ENCODE data around the gene BAD. TPM values are rescaled to one million over a fixed set of nuclear protein-coding genes. Genes with fewer than 3 reads are reported as not detected.

Gene BAD
- total RNA-seq, 1 donor from 2014 or later = 36.0 TPM

DNA sequence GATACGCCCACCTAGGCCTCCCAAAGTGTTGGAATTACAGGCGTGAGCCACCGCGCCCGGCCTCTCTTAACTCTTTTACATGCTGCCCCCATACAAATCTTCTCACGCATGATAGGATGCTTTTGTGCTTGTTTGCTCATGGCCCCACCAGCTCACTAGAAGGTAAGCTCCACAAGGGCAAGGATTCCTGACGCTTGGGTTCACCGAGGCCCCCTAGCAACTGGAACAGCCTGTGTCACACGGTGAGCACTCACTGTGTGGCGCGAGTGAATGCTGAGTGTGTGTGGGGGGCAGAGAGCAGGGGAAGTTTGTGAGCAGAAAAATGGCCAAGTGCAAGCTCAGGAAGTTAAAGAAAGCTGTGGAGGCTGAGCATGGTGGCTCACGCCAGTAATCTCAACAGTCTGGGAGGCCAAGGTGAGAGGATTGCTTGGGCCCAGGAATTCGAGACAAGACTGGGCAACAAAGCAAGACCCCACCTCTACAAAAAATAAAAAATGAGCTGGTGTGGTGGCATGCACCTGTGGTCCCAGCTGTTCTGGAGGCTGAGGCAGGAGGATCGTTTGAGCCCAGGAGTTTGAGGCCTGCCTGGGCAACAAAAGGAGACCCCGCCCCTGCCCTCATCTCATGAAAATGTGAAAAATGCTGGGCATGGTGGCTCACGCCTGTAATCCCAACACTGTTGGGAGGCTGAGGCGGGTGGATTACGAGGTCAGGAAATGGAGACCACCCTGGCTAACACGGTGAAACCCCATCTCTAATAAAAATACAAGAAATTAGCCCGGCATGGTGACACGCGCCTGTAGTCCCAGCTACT, 2.3 kb downstream of the BAD start:
- ATAC-seq = no peak
- DNase-seq (ENCODE audit: low spot score) = no peak

DNA sequence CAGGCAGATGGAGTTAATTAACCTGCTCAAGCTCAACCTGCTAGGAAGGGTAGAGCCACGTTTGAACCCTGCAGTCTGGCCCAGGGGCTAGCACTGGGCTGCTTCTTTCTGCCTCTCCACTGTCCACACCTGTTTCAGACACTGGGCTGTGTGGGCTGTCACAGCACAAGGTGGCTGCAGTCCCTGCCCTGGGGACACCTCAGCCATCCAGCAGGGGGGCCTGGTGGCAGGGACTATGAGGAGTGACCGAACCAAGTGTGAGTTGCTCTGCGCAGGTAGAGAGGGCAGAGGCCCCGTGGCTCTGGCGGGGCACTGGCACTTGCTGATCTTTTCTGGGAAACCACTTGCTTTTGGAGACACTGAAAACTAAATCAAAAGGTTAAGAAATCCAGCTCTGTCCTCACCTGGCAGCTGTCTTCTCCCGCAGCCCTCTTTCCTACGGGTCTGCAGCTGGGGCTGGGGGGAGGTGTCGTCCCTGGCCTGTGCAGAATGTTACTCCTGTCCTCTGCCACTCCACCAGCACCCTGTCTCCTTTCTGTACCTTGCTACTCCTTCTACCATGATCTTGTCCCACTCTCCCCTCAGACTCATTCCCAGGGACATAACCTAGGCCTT, 5.8 kb downstream of the BAD start:
- ATAC-seq (no peak), DNase-seq (ENCODE audit: low spot score) (no peak)

DNA sequence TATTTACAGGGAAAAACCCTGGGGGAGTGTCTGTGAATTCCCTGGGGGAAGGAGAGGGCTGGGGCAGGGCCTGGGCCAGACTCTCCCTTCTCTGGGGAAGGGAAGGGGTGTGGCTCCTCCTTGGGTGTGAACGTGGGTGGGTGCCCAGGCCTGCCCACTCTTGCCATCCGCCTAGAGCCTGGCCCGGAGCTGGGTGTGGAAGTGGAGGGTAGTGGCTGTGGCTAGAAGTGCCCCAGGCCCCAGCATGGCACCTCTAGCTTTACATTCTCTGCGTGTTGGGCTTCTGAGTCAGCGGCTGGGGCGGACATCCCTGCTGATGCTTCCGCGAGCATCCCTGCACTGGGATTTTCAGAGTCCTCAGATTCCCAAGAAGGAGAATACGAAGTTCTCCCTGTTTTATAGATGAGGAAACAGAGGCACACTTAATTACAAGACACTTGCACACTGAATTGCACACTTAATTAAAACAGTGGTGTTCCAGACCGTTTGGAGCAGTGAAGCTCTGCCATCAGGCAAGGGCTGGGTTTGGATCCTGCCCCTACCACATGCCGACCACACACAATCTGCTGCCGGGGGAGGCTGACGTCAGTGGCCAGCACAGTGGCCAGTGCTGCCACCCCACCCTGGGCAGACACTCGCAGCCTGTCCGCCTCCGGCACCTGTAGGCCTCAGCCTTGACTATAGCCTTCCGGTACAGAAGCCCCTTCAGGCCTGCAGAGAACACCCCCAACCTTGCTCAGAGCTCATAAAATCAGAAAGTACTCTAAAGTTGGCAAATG, 7.6 kb downstream of the BAD start:
- DNase-seq (ENCODE audit: low spot score) (no peak), ATAC-seq (no peak)

DNA sequence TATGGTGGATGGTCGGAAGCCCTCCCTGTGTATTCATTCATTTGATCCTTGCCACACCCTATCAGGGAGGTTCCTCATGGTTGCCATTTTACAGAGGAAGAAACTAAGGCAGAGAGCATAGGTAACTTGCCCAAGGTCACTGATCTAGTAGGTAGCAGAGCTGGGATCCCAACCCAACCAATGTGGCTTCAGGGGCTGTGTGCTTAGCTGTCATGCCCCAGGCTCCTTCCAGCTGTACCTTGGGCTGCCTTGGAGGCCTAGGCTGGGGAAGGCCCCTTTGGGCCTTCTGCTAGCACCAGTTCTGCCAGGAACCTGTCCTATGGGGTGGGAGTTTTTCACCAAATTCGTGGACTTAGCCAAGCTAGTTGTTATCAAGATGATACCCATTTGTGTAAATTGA, 8.6 kb downstream of the BAD start:
- DNase-seq (ENCODE audit: low spot score) = no peak
- ATAC-seq = no peak

DNA sequence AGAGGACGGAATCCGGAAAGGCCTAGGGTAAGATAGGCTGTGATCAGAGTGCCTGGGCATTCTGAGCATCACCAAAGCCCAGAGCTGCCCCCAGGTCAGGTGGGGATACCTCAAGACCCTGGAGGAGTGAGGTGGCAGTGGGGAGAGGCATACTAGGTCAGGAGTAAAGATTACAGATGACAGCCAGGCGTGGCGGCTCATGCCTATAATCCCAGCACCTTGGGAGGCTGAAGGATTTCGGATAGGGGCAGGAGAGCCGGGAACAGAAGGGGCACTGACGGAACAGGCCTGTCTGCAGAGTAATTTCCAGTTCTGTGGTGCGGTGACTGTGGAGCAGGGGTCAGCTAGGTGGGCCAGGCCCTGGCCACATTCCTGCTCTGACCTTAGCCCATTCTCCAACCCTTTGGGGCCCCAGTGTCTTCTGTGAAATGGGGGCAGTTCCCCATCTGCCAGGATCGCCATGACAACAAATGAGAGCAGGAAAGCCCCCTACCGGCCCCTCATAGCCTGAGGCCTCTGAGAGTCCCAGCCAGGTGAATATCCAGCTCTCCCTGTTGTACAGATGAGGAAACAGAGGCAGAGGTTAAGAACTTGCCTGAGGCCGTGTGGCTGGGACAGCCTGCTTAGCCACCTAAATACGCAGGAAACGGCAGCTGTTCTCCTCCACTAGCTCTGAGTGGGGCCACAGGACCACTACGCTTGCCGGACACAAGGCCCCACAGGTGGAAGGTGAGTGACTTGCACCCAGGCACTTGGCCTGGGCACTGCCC, 9.2 kb downstream of the BAD start:
- no peak for ATAC-seq
- no peak for DNase-seq (ENCODE audit: low spot score)

DNA sequence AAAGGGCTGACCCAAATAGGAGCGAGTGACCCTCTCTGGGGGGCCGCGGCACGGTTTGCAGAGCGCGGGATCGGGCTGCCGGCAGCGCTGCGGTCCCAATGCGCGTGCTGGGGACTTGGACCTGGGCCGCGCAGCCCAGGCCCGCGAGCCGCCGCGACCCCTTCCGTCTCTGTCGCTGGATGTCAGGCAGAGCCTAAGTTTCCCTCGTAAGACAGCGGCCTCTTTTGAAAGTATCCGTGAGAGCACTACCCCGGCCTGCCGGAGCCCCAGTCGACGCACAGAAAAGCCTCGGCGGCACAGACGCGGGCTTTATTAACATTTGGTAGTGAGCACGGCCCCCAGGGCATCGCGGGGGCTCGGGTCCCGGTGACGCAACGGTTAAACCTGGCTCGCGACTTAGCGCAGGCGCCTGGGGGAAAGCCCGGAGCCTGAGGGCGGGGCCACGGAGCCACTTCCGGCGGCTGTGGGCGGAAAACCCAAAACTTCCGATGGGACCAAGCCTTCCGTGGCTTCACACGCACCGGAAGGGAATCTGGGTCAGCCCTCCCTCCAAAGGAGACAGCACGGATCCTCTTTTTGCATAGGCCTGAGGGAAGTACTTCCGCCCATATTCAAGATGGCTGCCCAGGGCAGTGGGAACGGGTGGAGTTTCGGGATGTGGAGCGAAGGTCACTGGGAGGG, 14.8 kb downstream of the BAD start:
- DNase-seq (ENCODE audit: low spot score) = peak; percentile 99
- ATAC-seq = peak; percentile 77

DNA sequence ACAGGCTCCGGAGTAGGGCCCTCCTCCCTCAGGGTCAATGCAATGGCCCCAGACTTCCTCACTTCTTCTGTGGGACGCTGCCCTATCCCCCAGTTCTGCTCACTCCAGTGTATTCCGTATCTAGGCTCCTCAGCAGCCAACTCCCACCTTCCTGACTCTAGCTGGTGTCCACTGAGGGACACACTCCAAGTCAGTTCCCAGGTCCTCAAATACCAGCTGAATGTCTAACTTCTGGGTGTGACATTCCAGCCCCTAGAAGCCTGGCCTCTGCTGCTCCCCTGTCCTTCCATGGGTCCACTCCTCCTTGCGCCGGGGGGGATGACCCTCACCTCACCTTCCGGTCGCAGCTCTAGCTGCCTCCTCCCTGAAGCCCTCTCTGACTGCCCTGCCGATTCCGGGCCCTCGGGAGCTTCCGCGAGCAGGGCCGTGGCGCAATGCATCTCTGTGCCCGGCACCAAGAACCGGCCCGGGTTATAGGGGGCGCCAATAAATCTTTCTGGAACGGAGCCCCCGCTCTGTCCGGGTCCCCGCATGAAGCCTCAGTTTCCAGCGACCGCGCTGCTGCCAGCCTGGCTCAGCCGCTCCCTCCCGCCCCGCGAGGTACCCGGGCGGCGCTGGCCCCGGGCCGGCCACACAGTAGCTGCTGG, 15.4 kb downstream of the BAD start:
- ATAC-seq = peak; percentile 21
- DNase-seq (ENCODE audit: low spot score) = peak; percentile 73

DNA sequence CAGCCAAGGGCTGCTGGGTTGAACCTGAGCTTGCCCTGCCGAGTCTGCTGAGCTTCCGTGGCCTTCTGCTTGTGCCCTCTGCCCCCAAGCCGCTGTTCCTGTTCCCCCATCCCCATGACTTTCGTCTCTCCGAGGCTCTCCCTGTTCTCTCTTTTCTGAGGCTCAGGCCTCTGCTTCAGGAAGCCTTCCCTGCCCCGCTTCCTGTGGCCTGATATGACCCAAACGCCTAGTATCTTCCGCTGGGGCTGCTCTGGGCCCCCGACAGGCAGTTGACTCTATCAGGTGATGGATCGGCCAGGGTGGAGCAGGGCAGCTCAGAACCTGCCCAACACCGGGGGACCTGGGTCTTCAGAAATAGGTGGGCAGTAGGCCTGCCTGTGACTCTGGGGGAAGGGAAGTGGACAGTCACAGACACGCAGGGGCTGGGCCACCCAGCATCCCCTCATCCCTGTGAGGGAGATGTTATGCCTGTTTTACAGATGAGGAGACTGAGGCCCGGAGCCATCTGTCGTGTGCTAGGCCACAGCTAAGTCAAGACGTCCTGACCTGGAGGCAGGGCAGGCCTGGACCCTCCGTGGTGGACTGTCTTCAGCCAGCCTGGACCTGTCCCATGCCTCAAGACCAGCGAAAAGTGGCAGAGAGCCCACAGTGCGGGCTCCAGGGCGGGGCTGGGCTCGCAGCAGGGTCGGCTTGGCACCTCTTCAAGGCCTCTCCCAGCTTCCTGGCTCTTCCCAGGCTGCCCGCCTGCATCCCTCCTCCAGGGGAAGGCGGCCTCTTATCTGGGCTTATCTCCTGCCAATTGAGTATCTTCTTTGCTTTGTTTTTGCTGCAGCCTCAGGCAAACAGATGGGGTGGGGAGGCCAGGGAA, 16.2 kb downstream of the BAD start:
- no peak for ATAC-seq
- DNase-seq (ENCODE audit: low spot score) = peak; percentile 73

DNA sequence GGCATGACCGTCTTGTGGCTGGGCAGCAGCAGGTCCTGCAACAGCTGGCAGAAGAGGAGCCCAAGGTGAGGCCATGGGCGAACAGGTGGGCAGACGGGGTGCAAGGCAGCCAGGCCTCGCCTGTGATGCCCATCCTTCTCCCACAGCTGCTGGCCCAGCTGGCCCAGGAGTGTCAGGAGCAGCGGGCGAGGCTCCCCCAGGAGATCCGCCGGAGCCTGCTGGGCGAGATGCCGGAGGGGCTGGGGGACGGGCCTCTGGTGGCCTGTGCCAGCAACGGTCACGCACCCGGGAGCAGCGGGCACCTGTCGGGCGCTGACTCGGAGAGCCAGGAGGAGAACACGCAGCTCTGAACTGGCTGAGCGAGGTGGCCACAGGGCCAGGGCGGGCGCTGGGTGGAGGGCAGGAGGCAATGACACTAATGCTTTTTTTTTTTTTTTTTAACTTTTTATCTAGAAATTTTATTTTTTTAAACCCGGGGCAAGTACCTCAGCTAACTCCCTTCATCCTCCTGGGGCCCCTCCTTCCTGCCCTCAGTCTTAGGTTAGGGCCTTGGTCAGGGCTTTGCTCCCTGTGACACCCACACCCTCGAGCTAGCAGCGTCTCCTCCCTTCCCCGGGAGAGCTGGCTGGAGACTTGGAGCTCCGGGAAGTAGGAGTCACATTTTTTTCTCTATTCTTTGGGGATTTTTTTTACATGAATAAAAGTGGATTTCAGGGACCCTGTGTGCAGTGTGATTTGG, 17.1 kb downstream of the BAD start:
- DNase-seq (ENCODE audit: low spot score) (no peak), ATAC-seq (no peak)

DNA sequence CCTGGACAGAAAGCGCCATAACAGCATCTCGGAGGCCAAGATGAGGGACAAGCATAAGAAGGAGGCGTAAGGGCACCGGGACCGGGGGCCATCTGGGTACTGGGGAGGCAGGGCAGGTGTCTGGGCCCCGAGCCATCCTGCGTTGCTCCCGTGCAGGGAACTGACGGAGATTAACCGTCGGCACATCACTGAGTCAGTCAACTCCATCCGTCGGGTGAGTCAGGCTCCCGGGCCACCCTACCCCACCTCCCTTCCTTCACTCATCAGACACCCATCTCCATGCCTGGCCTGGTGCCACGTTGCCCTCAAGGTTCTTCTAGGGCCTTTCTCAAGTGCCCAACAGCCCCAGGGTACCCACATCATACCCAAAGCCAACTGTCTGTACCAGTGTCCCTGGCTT, 18.1 kb downstream of the BAD start:
- DNase-seq (ENCODE audit: low spot score) = no peak
- ATAC-seq = no peak

DNA sequence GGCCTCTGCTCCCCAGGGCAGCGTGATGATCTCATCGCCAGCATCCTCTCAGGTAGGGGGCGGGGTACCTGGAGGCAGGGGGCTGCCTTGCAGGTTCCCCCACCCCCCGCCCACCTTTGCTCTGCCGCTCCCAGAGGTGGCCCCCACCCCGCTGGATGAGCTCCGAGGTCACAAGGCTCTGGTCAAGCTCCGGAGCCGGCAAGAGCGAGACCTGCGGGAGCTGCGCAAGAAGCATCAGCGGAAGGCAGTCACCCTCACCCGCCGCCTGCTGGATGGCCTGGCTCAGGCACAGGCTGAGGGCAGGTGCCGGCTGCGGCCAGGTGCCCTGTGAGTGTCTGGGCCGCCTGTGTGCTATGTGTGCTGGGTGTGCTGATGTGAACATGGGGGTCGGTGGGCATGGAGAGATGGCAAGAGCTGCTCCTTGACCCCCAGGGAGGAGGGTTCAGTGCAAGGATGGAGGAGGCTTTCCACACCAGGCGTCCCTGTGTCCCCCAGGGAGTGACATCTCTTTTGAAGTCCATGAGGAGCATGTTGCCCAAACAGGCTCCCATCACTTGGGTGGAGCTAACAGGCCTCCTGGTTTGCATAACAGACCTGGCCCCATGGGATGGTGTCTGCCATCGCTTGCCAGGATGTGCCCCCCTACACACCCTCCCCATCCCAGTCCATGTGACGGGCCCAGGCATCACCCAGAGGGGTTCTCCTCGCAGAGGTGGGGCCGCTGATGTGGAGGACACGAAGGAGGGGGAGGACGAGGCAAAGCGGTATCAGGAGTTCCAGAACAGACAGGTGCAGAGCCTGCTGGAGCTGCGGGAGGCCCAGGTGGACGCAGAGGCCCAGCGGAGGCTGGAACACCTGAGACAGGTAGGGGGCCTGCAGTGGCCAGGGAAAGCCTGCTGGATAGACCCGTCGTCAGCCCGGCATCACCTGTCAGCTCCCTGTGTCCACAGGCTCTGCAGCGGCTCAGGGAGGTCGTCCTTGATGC, 19.0 kb downstream of the BAD start:
- ATAC-seq (no peak), DNase-seq (ENCODE audit: low spot score) (no peak)

DNA sequence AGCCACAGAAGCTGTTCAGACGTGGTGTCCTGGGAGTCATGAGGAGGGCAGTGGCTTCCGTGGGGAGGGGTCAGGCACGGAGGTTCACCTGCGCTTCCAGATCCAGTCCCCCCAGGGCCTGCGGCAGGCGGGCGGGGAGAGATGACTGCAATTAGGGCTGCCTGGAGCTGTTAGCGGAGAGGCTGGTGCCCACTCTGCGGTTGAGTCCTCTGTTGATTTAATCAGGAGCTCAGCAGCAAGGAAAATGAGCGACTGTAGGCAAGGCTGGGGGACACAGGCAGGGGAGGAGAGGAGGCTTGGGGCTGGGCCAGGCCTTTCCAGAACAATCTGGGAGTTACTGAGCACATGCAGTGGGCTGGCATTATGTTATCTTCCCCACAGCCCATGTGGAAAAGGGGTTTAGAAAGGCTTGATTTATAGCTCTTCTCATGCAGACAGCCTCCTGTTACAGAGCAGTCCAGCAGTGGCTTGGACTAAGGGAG, 20.1 kb downstream of the BAD start:
- no peak for DNase-seq (ENCODE audit: low spot score)
- ATAC-seq = no peak

DNA sequence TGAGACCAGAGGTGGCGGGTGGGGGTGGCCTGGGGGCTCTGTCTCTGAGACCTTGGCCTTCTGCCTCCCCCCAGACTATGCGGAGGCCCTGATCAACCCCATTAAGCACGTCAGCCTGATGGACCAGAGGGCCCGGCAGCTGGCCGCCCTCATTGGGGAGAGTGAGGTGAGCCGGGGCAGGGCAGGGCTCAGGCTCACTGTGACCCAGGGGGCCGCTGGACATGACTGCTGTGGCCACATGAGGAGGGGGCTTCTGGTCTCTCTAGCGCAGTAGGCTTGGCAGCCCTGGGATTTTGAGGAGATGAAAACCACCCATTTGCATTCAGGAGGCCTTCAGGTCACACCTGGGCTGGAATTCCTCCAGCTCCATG, 20.5 kb downstream of the BAD start:
- DNase-seq (ENCODE audit: low spot score) (no peak), ATAC-seq (no peak)

DNA sequence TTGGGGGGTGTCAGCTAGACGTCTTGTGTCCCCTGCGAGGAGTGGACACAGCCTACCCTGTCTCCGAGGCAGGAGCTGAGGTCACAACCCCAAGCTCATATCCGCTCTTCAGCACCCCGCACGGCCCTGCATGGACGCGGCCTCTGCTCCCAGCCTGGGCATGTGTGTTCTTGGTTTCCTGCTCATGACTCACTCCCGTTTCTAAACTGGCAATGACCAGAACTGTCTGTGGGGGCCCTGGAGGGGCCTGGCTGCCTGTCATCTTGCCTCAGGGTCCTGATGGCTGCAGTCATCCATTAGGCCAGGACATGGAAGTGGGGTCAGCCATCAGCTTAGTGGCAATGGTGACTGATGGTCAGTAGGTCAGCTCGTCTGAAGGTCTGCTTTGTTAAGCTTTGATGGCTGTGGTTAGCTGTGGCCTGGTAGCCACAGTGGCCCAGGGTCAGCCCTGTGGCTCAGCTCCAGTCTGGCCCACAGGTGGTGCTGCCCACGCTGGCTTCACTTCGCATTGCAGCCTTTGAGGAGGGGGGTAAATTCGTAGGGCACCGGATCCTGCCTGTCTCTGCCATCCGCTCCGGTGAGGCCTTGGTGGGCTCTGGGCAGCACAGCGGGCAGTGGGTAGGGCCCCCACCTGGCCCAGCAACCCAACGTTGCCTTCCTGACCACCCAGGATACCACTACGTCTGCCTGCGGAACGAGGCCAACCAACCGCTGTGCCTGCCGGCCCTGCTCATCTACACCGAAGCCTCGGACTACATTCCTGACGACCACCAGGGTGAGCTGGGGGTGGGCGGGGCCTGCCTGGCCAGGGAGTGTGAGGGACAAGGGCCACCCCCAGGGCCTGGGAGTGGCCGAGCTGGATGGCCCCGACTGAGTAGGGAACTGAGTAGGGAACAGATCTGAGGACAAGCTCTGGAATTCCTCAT, 21.2 kb downstream of the BAD start:
- ATAC-seq = no peak
- DNase-seq (ENCODE audit: low spot score) = no peak

DNA sequence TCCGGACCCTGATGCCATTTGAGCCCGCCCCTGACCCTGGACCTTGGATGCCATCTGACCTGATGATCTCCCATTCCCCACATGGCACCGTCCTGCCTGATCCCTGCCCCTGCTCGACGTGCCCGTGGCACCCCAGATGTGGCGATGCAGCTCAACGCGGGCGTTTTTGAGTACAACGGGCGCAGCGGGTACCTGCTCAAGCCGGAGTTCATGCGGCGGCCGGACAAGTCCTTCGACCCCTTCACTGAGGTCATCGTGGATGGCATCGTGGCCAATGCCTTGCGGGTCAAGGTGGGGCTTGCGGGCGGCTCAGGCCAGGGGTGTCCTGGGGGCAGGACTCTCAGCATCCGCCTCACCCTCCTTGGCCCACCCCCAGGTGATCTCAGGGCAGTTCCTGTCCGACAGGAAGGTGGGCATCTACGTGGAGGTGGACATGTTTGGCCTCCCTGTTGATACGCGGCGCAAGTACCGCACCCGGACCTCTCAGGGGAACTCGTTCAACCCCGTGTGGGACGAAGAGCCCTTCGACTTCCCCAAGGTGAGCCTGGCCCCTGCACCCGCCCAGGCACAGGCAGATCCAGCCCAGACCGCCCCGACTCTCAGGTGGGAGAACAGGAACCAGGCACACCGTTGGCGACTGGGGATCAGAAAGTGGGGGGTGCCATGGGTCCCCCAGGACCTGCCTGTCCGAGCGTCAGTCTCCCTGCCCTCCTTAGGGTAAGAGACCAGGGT, 22.0 kb downstream of the BAD start:
- no peak for DNase-seq (ENCODE audit: low spot score)
- no peak for ATAC-seq
